Tibial nerve (tissue), 4 donors: ENCODE data around the gene DDB1.

Source experiments
- CTCF ChIP-seq, 5 experiments: fragments of 200-600 bp in 3 of 5; fragments of 450-650 bp in 2 of 5; sonication (generic) in 3 of 5; IDR thresholded peaks; one replicate each; pipeline ENCODE4 v1.5.1; 2016 to 2019; ENCODE audit warnings: antibody characterized with exemption in 5 of 5, mild to moderate bottlenecking in 3 of 5, moderate library complexity in 2 of 5
- EP300 ChIP-seq, 2 donors: sonication (generic); formaldehyde crosslinking; IDR thresholded peaks; one replicate each; pipeline ENCODE4 v1.6.1; 2017; ENCODE audit warnings: antibody characterized with exemption in 2 of 2, mild to moderate bottlenecking in 1 of 2
- POLR2A ChIP-seq, 2 donors: fragments of 450-650 bp; IDR thresholded peaks; one replicate each; pipeline ENCODE4 v1.6.1; 2017; ENCODE audit warnings: antibody characterized with exemption in 2 of 2, mild to moderate bottlenecking in 2 of 2, moderate library complexity in 2 of 2

GRCh38 chr11:61345170-61345610 lies 12.3 kb upstream of the DDB1 start:
- no peak for TF ChIP-seq CTCF (IDR thresholded peaks at IDR 0.05)
- no peak for TF ChIP-seq POLR2A (IDR thresholded peaks at IDR 0.05)
- no peak for TF ChIP-seq EP300 (IDR thresholded peaks at IDR 0.05)
